ENCODE results near the gene NPEPPS.
A peak's percentile ranks its signal among the peaks of the same experiment; 100 is the strongest.

NPEPPS gene

GRCh38 chr17:47629826-47630225, 98.9 kb downstream of the NPEPPS start:
- no peak for DNase-seq (ENCODE audit: low read depth in 2 of 2)

GRCh38 chr17:47630614-47631013, 99.7 kb downstream of the NPEPPS start:
- no peak for DNase-seq (ENCODE audit: low read depth in 2 of 2)

GRCh38 chr17:47632991-47633390, 102.1 kb downstream of the NPEPPS start:
- no peak for DNase-seq (ENCODE audit: low read depth in 2 of 2)

GRCh38 chr17:47633996-47634395, 103.1 kb downstream of the NPEPPS start:
- DNase-seq (ENCODE audit: low read depth in 2 of 2), result no peak

GRCh38 chr17:47634870-47635269, 104.0 kb downstream of the NPEPPS start:
- DNase-seq (ENCODE audit: low read depth in 2 of 2), result no peak

GRCh38 chr17:47635734-47636133, 104.8 kb downstream of the NPEPPS start:
- DNase-seq (ENCODE audit: low read depth in 2 of 2), result no peak

- DNase-seq (ENCODE audit: low read depth in 2 of 2), result no peak
Measured at GRCh38 chr17:47636273-47637030, 105.5 kb downstream of the NPEPPS start.

GRCh38 chr17:47638903-47639302, 108.0 kb downstream of the NPEPPS start:
- DNase-seq (ENCODE audit: low read depth in 2 of 2), result no peak

GRCh38 chr17:47640076-47640475, 109.2 kb downstream of the NPEPPS start:
- DNase-seq (ENCODE audit: low read depth in 2 of 2), result no peak

GRCh38 chr17:47641202-47641601, 110.3 kb downstream of the NPEPPS start:
- no peak for DNase-seq (ENCODE audit: low read depth in 2 of 2)

- DNase-seq (ENCODE audit: low read depth in 2 of 2), result no peak
Measured at GRCh38 chr17:47643116-47643515, 112.2 kb downstream of the NPEPPS start.

- DNase-seq (ENCODE audit: low read depth in 2 of 2), result no peak
Measured at GRCh38 chr17:47644324-47644723, 113.4 kb downstream of the NPEPPS start.

GRCh38 chr17:47649153-47649971, 118.5 kb downstream of the NPEPPS start, which contains the start of gene KPNB1:
Gene KPNB1, plus strand, starts transcription at chr17:47649919. Its CDS starts 326 bp downstream, at chr17:47650245.
- peak; percentile 94 to 98 for DNase-seq (ENCODE audit: low read depth in 2 of 2)

- peak in 1 of 2 donors; percentile 14 for DNase-seq (ENCODE audit: low read depth in 2 of 2)
Measured at GRCh38 chr17:47649972-47650524, 119.1 kb downstream of the NPEPPS start.

- DNase-seq (ENCODE audit: low read depth in 2 of 2), result peak; percentile 89 to 95
Measured at GRCh38 chr17:47650525-47651522, 119.9 kb downstream of the NPEPPS start.

GRCh38 chr17:47651704-47652103, 120.8 kb downstream of the NPEPPS start:
- no peak for DNase-seq (ENCODE audit: low read depth in 2 of 2)

- DNase-seq (ENCODE audit: low read depth in 2 of 2), result no peak
Measured at GRCh38 chr17:47652570-47652969, 121.7 kb downstream of the NPEPPS start.

- no peak for DNase-seq (ENCODE audit: low read depth in 2 of 2)
Measured at GRCh38 chr17:47653442-47653841, 122.5 kb downstream of the NPEPPS start.

GRCh38 chr17:47654991-47655390, 124.1 kb downstream of the NPEPPS start:
- DNase-seq (ENCODE audit: low read depth in 2 of 2), result no peak

- no peak for DNase-seq (ENCODE audit: low read depth in 2 of 2)
Measured at GRCh38 chr17:47660064-47660492, 129.2 kb downstream of the NPEPPS start.

GRCh38 chr17:47663912-47664623, 133.2 kb downstream of the NPEPPS start:
- DNase-seq (ENCODE audit: low read depth in 2 of 2), result peak; percentile 30 to 53
